Measurements from ENCODE around the gene EPHB1. TPM values are rescaled to one million over a fixed set of nuclear protein-coding genes. Genes with fewer than 3 reads are reported as not detected.
"Not testable (repeated sequence)": the region's sequence is repeated elsewhere in the genome, so short reads cannot be mapped to it uniquely, and the experiment has no call there.

EPHB1 gene
- total RNA-seq, 1 donor from 2014 or later = 13.7 TPM

GRCh38 chr3:135033737-135034136, 238.7 kb downstream of the EPHB1 start:
- Mint-ChIP-seq H3K4me3 (peak overlapping the region; percentile 54), H3K27ac (ENCODE audit: unreplicated experiment) (no peak overlapping the region), H3K36me3 (ENCODE audit: low read depth) (no peaks in the 10 kb centered on the region), H3K9me3 (no peaks in the 10 kb centered on the region), H3K27me3 (ENCODE audit: low read depth) (peaks cover 3% of the 10 kb centered on the region), H3K4me1 (peaks cover 40% of the 10 kb centered on the region)
- DNase-seq (ENCODE audit: low read depth, low spot score) = no peak
- no peak for TF ChIP-seq CTCF (conservative IDR thresholded peaks at IDR 0.05)

DNA sequence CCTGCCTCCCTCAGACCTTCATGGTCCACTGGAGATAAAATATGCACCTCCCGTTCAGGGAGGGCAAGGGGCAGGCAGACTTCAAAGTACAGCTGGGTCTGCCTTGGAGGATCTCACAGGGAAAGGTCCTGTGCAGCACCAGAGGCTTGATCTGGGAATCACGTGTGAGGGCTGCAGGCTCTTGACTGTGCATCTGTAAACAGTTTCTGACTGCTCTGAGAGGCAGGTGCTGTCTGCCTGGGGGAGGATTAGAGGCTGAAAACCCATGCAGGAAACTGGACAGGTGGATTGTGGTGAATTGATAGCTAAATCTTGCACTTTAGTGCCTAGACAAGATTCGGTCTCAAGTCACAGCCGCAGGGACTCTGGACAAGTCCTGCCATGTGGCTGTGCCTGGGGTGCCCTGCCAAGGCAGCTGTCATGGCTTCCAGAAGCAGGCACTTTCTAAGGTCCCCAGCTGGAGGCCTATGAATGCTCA, 239.3 kb downstream of the EPHB1 start:
- H3K4me1 Mint-ChIP-seq = peaks cover 40% of the 10 kb centered on the region
- H3K4me3 Mint-ChIP-seq = peak overlapping the region; percentile 54
- no peaks in the 10 kb centered on the region for H3K36me3 Mint-ChIP-seq (ENCODE audit: low read depth)
- H3K27me3 Mint-ChIP-seq (ENCODE audit: low read depth) = peaks cover 3% of the 10 kb centered on the region
- H3K9me3 Mint-ChIP-seq = no peaks in the 10 kb centered on the region
- H3K27ac Mint-ChIP-seq (ENCODE audit: unreplicated experiment) = no peak overlapping the region
- peak; percentile 9 for DNase-seq (ENCODE audit: low read depth, low spot score)
- no peak for TF ChIP-seq CTCF (conservative IDR thresholded peaks at IDR 0.05)

- H3K4me3 Mint-ChIP-seq = no peak overlapping the region
- no peaks in the 10 kb centered on the region for H3K9me3 Mint-ChIP-seq
- peaks cover 3% of the 10 kb centered on the region for H3K27me3 Mint-ChIP-seq (ENCODE audit: low read depth)
- peaks cover 40% of the 10 kb centered on the region for H3K4me1 Mint-ChIP-seq
- no peak for DNase-seq (ENCODE audit: low read depth, low spot score)
- no peak for TF ChIP-seq CTCF (conservative IDR thresholded peaks at IDR 0.05)
- peak overlapping the region; percentile 67 for H3K27ac Mint-ChIP-seq (ENCODE audit: unreplicated experiment)
- H3K36me3 Mint-ChIP-seq (ENCODE audit: low read depth) = no peaks in the 10 kb centered on the region
Observed at GRCh38 chr3:135034891-135035440, 239.9 kb downstream of the EPHB1 start.

DNA sequence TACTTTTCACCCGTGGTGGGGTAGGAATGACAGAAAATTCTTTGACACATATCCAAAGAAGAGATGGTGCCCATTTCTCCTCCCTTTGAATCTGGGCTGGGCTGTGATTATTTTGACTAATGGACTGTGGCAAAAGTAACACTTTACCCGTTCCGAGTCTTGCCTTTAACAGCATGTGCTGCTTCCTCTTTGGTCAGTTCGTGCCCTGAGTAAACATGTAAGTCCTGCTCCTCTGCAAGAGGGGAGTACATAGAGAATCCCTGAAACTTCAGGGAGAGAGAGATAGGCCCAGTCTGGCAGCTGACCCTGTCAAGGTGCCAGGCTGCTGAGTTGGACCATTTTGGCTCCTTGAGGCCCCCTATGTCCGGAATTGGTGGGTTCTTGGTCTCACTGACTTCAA, 243.1 kb downstream of the EPHB1 start:
- H3K4me1 Mint-ChIP-seq = peaks cover 25% of the 10 kb centered on the region
- DNase-seq (ENCODE audit: low read depth, low spot score) = no peak
- H3K27ac Mint-ChIP-seq (ENCODE audit: unreplicated experiment) = no peak overlapping the region
- no peak for TF ChIP-seq CTCF (conservative IDR thresholded peaks at IDR 0.05)
- no peaks in the 10 kb centered on the region for H3K36me3 Mint-ChIP-seq (ENCODE audit: low read depth)
- H3K4me3 Mint-ChIP-seq = no peak overlapping the region
- no peaks in the 10 kb centered on the region for H3K9me3 Mint-ChIP-seq
- H3K27me3 Mint-ChIP-seq (ENCODE audit: low read depth) = no peaks in the 10 kb centered on the region

GRCh38 chr3:135039536-135039935, 244.5 kb downstream of the EPHB1 start:
- H3K9me3 Mint-ChIP-seq; H3K36me3 Mint-ChIP-seq (ENCODE audit: low read depth); H3K4me3 Mint-ChIP-seq; H3K27me3 Mint-ChIP-seq (ENCODE audit: low read depth); DNase-seq (ENCODE audit: low read depth, low spot score); H3K27ac Mint-ChIP-seq (ENCODE audit: unreplicated experiment): not testable (repeated sequence)
- H3K4me1 Mint-ChIP-seq = peaks cover 12% of the 10 kb centered on the region

DNA sequence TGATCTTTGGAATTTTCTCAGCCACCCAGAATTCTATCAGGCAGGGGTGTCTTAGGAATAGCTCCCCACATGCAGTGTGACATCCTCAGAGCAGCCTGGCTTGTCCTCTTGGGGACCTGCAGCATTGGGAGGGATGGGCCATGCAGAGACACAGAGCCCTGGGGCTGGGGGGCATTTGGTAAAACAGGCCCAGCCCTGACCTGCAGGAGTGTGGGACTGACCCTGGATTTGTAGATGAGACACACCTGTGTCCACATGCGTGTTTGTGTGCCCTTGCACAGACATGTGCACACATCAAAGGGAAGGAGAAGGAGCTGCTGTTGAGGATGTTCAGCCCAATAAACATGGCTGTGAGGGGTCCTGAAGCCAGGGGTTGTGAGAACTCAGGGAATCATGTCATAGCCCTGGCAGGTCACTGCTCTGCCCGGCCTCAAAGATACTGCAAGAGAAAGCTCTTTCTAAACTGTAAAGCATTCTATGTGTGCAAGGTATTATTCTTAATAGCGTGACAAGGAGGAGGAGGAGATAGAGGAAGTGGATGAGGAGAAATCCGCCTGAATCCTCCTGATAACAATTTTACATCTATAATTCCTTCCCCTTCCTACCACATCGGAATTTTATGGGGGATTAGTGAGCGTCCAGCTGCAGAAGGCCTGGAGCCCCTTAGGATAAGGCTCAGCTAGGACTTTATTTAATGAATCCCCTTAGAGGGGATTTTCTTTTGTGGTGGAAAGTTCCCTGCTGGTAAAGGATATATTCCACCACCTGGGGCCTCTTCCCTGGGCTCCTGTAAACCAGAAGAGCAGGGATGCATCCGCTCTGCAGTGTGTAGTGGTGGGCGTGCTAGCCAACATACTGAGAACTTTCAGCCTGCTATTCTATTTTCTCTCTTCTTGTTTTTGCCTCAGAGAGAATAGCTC, 245.5 kb downstream of the EPHB1 start:
- TF ChIP-seq CTCF (conservative IDR thresholded peaks at IDR 0.05) = no peak
- no peak overlapping the region for H3K4me3 Mint-ChIP-seq
- no peaks in the 10 kb centered on the region for H3K27me3 Mint-ChIP-seq (ENCODE audit: low read depth)
- peaks cover 4% of the 10 kb centered on the region for H3K4me1 Mint-ChIP-seq
- no peaks in the 10 kb centered on the region for H3K36me3 Mint-ChIP-seq (ENCODE audit: low read depth)
- DNase-seq (ENCODE audit: low read depth, low spot score) = no peak
- H3K9me3 Mint-ChIP-seq = no peaks in the 10 kb centered on the region
- peak overlapping the region; percentile 28 for H3K27ac Mint-ChIP-seq (ENCODE audit: unreplicated experiment)

Data from neural crest cell (in vitro differentiated cells).